PC-3 (cell line): ENCODE data around the gene HPGD. TPM values are rescaled to one million over a fixed set of nuclear protein-coding genes. Genes with fewer than 3 reads are reported as not detected.

Source experiments
- total RNA-seq: library from RNA; depleted of rRNA; stranded (reverse); fragments of >200 nt; gene quantifications from 2 replicates; pipeline ENCODE4 v1.2.3, GENCODE V29; 2014; rRNA removed

Gene HPGD
- total RNA-seq, 1 experiment from 2014 or later = 33.5 TPM

Other genes starting within 250 kb of the HPGD start
- gene FBXO8, start 238.8 kb downstream of the HPGD start, total RNA-seq = 8.2 and 12.9 TPM in 2 replicates
- gene CEP44, start 238.6 kb downstream of the HPGD start, total RNA-seq = 8.1 and 8.4 TPM in 2 replicates